ENCODE measurements around the gene AKR1C2.

GRCh38 chr10:5012595-5012994, 8.9 kb upstream of the AKR1C2 start:
- no peak for TF ChIP-seq POLR2A (IDR thresholded peaks at IDR 0.05)
- TF ChIP-seq CTCF (IDR thresholded peaks at IDR 0.05), result no peak

Measured in transverse colon (tissue), 3 donors.